Stimulated activated CD8-positive, alpha-beta memory T cell treated with anti-CD3 and anti-CD28 coated beads, Interleukin-7, amount 100 ng/mL, for 1 hour (primary cell): ENCODE measurements around the gene HUS1.
"Not testable (repeated sequence)": the region's sequence is repeated elsewhere in the genome, so short reads cannot be mapped to it uniquely, and the experiment has no call there.

Experiments used
- DNase-seq, 2 donors: peaks; one replicate each; pipeline ENCODE4 v3.0.0-alpha.2; 2020; ENCODE audit warnings: low read depth in 2 of 2

Gene HUS1

DNA sequence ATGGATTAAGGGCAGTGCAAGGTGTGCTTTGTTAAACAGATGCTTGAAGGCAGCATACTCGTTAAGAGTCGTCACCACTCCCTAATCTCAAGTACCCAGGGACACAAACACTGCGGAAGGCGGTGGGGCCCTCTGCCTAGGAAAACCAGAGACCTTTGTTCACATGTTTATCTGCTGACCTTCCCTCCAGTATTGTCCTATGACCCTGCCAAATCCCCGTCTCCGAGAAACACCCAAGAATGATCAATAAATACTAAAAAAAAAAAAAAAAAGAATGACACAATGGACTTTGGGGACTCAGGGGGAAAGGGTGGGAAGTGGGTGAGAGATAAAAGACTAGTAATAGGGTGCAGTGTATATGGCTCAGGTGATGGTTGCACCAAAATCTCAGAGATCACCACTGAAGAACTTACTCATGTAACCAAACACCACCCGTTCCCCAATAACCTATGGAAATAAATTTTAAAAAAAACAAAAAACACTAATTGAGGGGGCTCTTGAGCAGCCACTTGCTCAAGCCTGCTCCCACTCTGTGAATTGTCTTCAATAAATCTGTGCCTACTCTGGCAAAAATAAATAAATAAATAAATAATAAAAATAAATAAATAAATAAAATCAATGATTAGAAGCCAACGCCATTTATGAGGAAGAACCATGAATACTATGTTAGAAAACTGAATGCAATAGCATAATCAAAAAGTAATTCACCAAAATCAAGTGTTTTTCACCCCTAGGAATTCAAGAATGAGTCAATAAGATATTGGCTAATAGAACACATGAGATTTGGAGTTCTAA is 56.1 kb downstream of the HUS1 start:
- not testable (repeated sequence) for DNase-seq

DNA sequence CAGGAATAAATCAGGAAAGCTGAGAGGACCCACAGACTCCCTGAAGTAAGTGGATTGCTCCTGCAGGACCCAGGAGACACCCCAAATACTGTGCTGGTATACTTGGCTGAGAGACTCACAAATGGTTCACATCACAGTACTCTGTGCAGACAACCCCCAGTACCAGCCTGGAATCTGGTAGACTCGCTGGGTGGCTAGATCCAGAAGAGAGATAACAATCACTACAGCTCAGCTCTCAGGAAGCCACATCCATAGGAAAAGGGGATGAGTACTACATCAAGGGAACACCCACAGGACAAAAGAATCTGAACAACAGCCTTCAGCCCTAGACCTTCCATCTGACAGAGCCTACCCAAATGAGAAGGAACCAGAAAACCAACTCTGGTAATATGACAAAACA is 62.9 kb downstream of the HUS1 start:
- not testable (repeated sequence) for DNase-seq

DNA sequence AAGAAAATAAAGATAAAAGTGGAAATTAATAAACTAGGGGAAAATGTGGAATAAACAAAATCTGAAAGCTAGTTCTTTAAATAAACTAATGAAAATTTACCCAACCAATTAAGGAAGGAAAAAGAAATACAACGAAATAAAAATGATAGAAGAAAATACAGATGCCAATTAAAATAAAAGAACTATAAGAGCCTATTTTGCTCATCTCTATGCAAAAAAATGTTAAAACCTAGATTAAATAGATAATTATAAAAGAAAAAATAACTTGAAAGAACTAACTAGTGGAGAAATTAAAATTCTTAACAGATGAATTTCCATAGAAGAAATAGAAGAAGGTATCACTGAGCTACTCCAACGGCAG is 63.8 kb downstream of the HUS1 start:
- DNase-seq, result no peak

DNA sequence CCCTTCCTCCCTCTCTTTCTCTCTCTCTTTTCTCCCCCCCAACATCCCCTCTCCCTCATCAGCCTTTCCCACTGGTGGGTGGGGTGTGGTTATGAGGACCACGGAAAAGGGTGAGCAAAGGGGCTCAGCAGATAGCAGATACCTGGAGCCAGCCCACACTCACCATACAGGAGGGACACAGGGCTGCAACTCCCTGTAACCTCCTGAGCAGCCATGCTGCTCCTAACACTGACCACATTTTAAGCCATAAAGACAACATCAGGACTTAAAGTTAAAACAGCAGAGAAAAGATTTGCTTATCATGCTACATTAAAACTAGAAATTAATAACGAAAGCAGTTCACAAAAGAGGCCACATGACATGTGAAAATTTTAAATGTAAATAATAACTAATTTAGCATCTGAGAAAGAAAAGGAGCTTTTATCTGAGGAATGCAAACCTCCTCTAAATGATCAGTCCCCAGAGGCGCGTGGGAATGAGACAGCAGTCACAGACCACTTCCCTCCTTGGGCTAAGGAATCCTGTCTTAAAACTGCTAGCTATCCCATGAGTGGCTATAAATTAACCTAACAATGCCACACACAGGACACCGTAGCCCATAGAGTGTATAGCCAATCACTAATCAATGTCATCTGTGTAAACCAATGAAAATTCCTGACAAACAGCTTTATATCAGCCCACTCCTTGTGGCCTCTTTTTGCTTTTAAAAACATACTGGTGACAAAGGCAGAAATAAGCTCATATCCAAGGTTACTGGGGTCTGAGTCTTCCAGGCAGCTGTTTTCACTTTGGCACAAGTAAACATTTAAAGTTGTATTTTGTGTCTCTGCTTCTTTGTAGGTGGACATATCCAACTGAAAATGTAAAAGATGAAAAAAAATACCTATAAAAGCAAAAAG is 64.4 kb downstream of the HUS1 start:
- no peak for DNase-seq
